Measurements from ENCODE around the gene PAX5.

DNA sequence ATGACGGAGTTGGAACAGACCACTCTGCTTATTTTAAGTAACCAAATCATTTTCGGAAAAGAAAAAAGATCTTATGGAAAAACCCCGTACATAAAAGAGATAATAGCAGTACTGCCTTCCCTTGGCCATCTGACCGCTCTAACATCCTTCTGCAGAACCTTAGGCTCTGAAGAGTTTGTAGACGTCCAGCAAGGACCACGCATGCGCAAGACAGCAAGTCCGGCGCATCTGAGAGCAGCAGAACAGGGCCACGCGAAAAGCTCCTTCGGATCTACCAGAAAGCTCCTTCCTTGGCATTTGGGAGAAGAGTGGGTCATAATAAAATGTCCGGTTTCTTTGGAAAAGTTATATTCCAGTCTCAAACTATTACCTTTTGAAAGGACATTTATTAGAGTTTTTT, 26.8 kb downstream of the PAX5 start:
- no peak for TF ChIP-seq EP300 (IDR thresholded peaks at IDR 0.05)
- TF ChIP-seq POLR2A (IDR thresholded peaks at IDR 0.05), result no peak

All from ovary (tissue), 1 donor.